HG02981 (cell line): ENCODE data around the gene LIME1.

ENCODE experiments used
- ATAC-seq: cut with Tn5 transposase; IDR thresholded peaks from one replicate; pipeline ENCODE4 v1.9.1; 2021; ENCODE audit warnings: mild to moderate bottlenecking, moderate library complexity; ENCODE audit not compliant: unreplicated experiment

Gene LIME1

GRCh38 chr20:63736893-63737694 is 630 bp downstream of the LIME1 start:
- no peak for ATAC-seq

- no peak for ATAC-seq
Measured at GRCh38 chr20:63737695-63737944, 1.2 kb downstream of the LIME1 start.

GRCh38 chr20:63737945-63738686 is 1.7 kb downstream of the LIME1 start:
- no peak for ATAC-seq

- no peak for ATAC-seq
Measured at GRCh38 chr20:63738687-63739129, 2.2 kb downstream of the LIME1 start.

GRCh38 chr20:63739130-63740069 is 2.9 kb downstream of the LIME1 start, which contains the start of gene SLC2A4RG:
Gene SLC2A4RG, plus strand, starts transcription at chr20:63739776. Its CDS starts 137 bp downstream, at chr20:63739913.
- peak; percentile 41 for ATAC-seq

GRCh38 chr20:63740070-63740626 is 3.7 kb downstream of the LIME1 start:
- no peak for ATAC-seq

- no peak for ATAC-seq
Measured at GRCh38 chr20:63740627-63741353, 4.3 kb downstream of the LIME1 start.

- ATAC-seq, result no peak
Measured at GRCh38 chr20:63741354-63741675, 4.9 kb downstream of the LIME1 start.

GRCh38 chr20:63741676-63742380 is 5.4 kb downstream of the LIME1 start:
- ATAC-seq, result no peak

- ATAC-seq, result no peak
Measured at GRCh38 chr20:63742381-63743024, 6.0 kb downstream of the LIME1 start.

- no peak for ATAC-seq
Measured at GRCh38 chr20:63743210-63743970, 6.9 kb downstream of the LIME1 start.

- no peak for ATAC-seq
Measured at GRCh38 chr20:63744158-63744557, 7.7 kb downstream of the LIME1 start.

- ATAC-seq, result no peak
Measured at GRCh38 chr20:63744574-63745423, 8.3 kb downstream of the LIME1 start.

- ATAC-seq, result no peak
Measured at GRCh38 chr20:63745424-63745805, 9.0 kb downstream of the LIME1 start.

- ATAC-seq, result no peak
Measured at GRCh38 chr20:63745961-63746731, 9.7 kb downstream of the LIME1 start.

- ATAC-seq, result no peak
Measured at GRCh38 chr20:63746751-63747315, 10.4 kb downstream of the LIME1 start.
